IMR-90 (cell line): ENCODE measurements around the gene ZFTA.

ENCODE experiments used
- BHLHE40 ChIP-seq: fragments of 150-350 bp; IDR thresholded peaks from 2 replicates; pipeline ENCODE4 v1.6.1; 2016; ENCODE audit warnings: mild to moderate bottlenecking, low read depth, low read length
- CHD1 ChIP-seq: IDR thresholded peaks from 2 replicates; pipeline ENCODE4 v1.6.1; 2012; ENCODE audit warnings: low read depth, low read length, improper control_type of control experiment
- MAFK ChIP-seq: IDR thresholded peaks from 2 replicates; pipeline ENCODE4 v1.6.1; 2012; ENCODE audit warnings: low read depth, low read length, improper control_type of control experiment
- POLR2A ChIP-seq: IDR thresholded peaks from 2 replicates; pipeline ENCODE4 v1.6.1; 2012; ENCODE audit warnings: mild to moderate bottlenecking, low read depth, low read length
- RAD21 ChIP-seq: IDR thresholded peaks from 2 replicates; pipeline ENCODE4 v1.6.1; 2012; ENCODE audit warnings: low read length, improper control_type of control experiment
- RCOR1 ChIP-seq: IDR thresholded peaks from 2 replicates; pipeline ENCODE4 v1.6.1; 2012; ENCODE audit warnings: mild to moderate bottlenecking, low read length, improper control_type of control experiment; ENCODE audit not compliant: insufficient replicate concordance
- RFX5 ChIP-seq: IDR thresholded peaks from 2 replicates; pipeline ENCODE4 v1.8.0; 2012; ENCODE audit warnings: low read depth, mild to moderate bottlenecking, low read length, moderate library complexity
- SMC3 ChIP-seq: fragments of 150-350 bp; IDR thresholded peaks from 2 replicates; pipeline ENCODE4 v1.6.1; 2016; ENCODE audit warnings: low read depth, mild to moderate bottlenecking, antibody characterized with exemption, low read length, moderate library complexity
- TF ChIP-seq, protein P1 (sequence below): conservative IDR thresholded peaks from 2 replicates; pipeline ENCODE4 v1.5.1; 2012; ENCODE audit warnings: mild to moderate bottlenecking, low read depth, low read length, improper control_type of control experiment

- TF ChIP-seq RCOR1 (no peak), POLR2A (no peak), BHLHE40 (no peak), RFX5 (no peak), SMC3 (no peak), CHD1 (no peak), MAFK (no peak), RAD21 (no peak)
- TF ChIP-seq, protein P1, sequence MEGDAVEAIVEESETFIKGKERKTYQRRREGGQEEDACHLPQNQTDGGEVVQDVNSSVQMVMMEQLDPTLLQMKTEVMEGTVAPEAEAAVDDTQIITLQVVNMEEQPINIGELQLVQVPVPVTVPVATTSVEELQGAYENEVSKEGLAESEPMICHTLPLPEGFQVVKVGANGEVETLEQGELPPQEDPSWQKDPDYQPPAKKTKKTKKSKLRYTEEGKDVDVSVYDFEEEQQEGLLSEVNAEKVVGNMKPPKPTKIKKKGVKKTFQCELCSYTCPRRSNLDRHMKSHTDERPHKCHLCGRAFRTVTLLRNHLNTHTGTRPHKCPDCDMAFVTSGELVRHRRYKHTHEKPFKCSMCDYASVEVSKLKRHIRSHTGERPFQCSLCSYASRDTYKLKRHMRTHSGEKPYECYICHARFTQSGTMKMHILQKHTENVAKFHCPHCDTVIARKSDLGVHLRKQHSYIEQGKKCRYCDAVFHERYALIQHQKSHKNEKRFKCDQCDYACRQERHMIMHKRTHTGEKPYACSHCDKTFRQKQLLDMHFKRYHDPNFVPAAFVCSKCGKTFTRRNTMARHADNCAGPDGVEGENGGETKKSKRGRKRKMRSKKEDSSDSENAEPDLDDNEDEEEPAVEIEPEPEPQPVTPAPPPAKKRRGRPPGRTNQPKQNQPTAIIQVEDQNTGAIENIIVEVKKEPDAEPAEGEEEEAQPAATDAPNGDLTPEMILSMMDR, result no peak
Measured at GRCh38 chr11:63761188-63761587, 7.4 kb downstream of the ZFTA start.
